DND-41 (cell line): ENCODE results near the gene PLXNC1.

Source experiments
- ATAC-seq: fragments of 200-7000 bp; cut with Tn5 transposase; 3 replicates; pipeline ENCODE4 v1.9.1; 2021; ENCODE audit warnings: low read depth; ENCODE audit not compliant: insufficient read depth
- DNase-seq: peaks from one replicate; pipeline ENCODE4 v3.0.0-alpha.2; 2020
- H2AFZ ChIP-seq: 2 replicates; pipeline ENCODE4 v1.6.0; 2012; ENCODE audit warnings: low read depth, low read length
- H3K27ac ChIP-seq: 2 replicates; pipeline ENCODE4 v1.5.1; 2012; ENCODE audit warnings: low read length, inconsistent platforms
- H3K27me3 ChIP-seq: fragments of 200-600 bp; sonication (generic); 2 replicates; pipeline ENCODE4 v1.6.0; 2012; ENCODE audit warnings: low read length, mild to moderate bottlenecking, inconsistent platforms; ENCODE audit not compliant: insufficient read depth, poor library complexity
- H3K36me3 ChIP-seq: 2 replicates; pipeline ENCODE4 v1.5.1; 2012; ENCODE audit warnings: low read length, inconsistent platforms; ENCODE audit not compliant: insufficient read depth
- H3K4me1 ChIP-seq: 2 replicates; pipeline ENCODE4 v1.5.1; 2012; ENCODE audit warnings: mild to moderate bottlenecking, low read length; ENCODE audit not compliant: insufficient read depth
- H3K4me2 ChIP-seq: 2 replicates; pipeline ENCODE4 v1.6.0; 2012; ENCODE audit warnings: mild to moderate bottlenecking, moderate library complexity, low read length, inconsistent platforms; ENCODE audit not compliant: insufficient read depth
- H3K4me3 ChIP-seq, 2 experiments: fragments of 200-600 bp in 1 of 2; shearing (Covaris generic) in 1 of 2; 2 replicates each; pipeline ENCODE4 v1.5.1; 2012 to 2016; ENCODE audit warnings: inconsistent platforms in 2 of 2, low read length in 2 of 2, mild to moderate bottlenecking in 2 of 2, low read depth in 1 of 2, moderate library complexity in 1 of 2
- H3K79me2 ChIP-seq: 2 replicates; pipeline ENCODE4 v1.6.0; 2012; ENCODE audit warnings: low read length, inconsistent platforms; ENCODE audit not compliant: insufficient read depth
- H3K9ac ChIP-seq: 2 replicates; pipeline ENCODE4 v1.6.0; 2012; ENCODE audit warnings: low read depth, mild to moderate bottlenecking, inconsistent platforms, low read length, moderate library complexity
- H3K9me3 ChIP-seq: 2 replicates; pipeline ENCODE4 v1.5.1; 2012; ENCODE audit warnings: low read length, moderate library complexity, mild to moderate bottlenecking, inconsistent platforms; ENCODE audit not compliant: insufficient read depth, severe bottlenecking
- H4K20me1 ChIP-seq: 2 replicates; pipeline ENCODE4 v1.6.0; 2012; ENCODE audit warnings: low read length; ENCODE audit not compliant: insufficient read depth
- CTCF ChIP-seq: IDR thresholded peaks from 2 replicates; pipeline ENCODE4 v1.5.1; 2012; ENCODE audit warnings: borderline replicate concordance, low read length, moderate library complexity, mild to moderate bottlenecking; ENCODE audit not compliant: poor library complexity, severe bottlenecking; ENCODE audit errors: extremely low read depth
- EZH2 ChIP-seq: IDR thresholded peaks from 3 replicates; pipeline ENCODE4 v1.6.1; 2012; ENCODE audit warnings: borderline replicate concordance, low read depth, mild to moderate bottlenecking, moderate library complexity, low read length, inconsistent platforms; ENCODE audit not compliant: severe bottlenecking

PLXNC1 gene

GRCh38 chr12:94178882-94179281, 30.5 kb downstream of the PLXNC1 start:
- Histone ChIP-seq H3K4me3 (no peak overlapping the region), H3K9me3 (peaks cover 3% of the 10 kb centered on the region), H4K20me1 (no peaks in the 10 kb centered on the region), H3K4me2 (no peak overlapping the region), H3K27ac (no peak overlapping the region), H3K9ac (no peak overlapping the region), H3K79me2 (no peaks in the 10 kb centered on the region), H3K27me3 (no peaks in the 10 kb centered on the region), H3K4me1 (peaks cover 15% of the 10 kb centered on the region), H3K36me3 (no peaks in the 10 kb centered on the region), H2AFZ (no peak overlapping the region)
- ATAC-seq = no peak
- DNase-seq = no peak
- no peak for TF ChIP-seq CTCF

- Histone ChIP-seq H3K4me1 (peaks cover 6% of the 10 kb centered on the region), H3K4me3 (no peak overlapping the region), H3K9me3 (peaks cover 3% of the 10 kb centered on the region), H3K27ac (no peak overlapping the region), H3K36me3 (no peaks in the 10 kb centered on the region), H3K27me3 (no peaks in the 10 kb centered on the region), H2AFZ (no peak overlapping the region), H3K79me2 (no peaks in the 10 kb centered on the region), H4K20me1 (no peaks in the 10 kb centered on the region), H3K4me2 (no peak overlapping the region), H3K9ac (no peak overlapping the region)
- no peak for TF ChIP-seq CTCF
- no peak for TF ChIP-seq EZH2
- ATAC-seq (no peak), DNase-seq (no peak)
These were observed 31.3 kb downstream of the PLXNC1 start for GRCh38 chr12:94179723-94180122.

GRCh38 chr12:94180558-94181296, 32.4 kb downstream of the PLXNC1 start:
- H3K4me2 ChIP-seq = no peak overlapping the region
- no peaks in the 10 kb centered on the region for H3K79me2 ChIP-seq
- no peak overlapping the region for H3K9ac ChIP-seq
- H2AFZ ChIP-seq = no peak overlapping the region
- H3K4me3 ChIP-seq = no peak overlapping the region
- no peaks in the 10 kb centered on the region for H3K27me3 ChIP-seq
- H3K36me3 ChIP-seq = no peaks in the 10 kb centered on the region
- peaks cover 3% of the 10 kb centered on the region for H3K9me3 ChIP-seq
- no peak for DNase-seq
- H4K20me1 ChIP-seq = no peaks in the 10 kb centered on the region
- no peaks in the 10 kb centered on the region for H3K4me1 ChIP-seq
- H3K27ac ChIP-seq = no peak overlapping the region
- TF ChIP-seq CTCF (no peak), EZH2 (no peak)
- ATAC-seq = no peak
